ENCODE measurements around the gene KAZN.

The KAZN gene

GRCh38 chr1:15096293-15096692 is 497.8 kb downstream of the KAZN start:
- no peak overlapping the region for H3K27ac ChIP-seq (ENCODE audit: low read depth, low read length)
- H3K9me3 ChIP-seq (ENCODE audit: control insufficient read depth, insufficient read depth, low read length) = no peaks in the 10 kb centered on the region
- no peaks in the 10 kb centered on the region for H3K4me1 ChIP-seq (ENCODE audit: control insufficient read depth, low read length)
- H3K9me2 ChIP-seq (replicated peaks; ENCODE audit: control insufficient read depth, low read length) = no peaks in the 10 kb centered on the region
- H4K20me1 ChIP-seq (ENCODE audit: control insufficient read depth, insufficient read depth, low read depth, low read length) = peaks cover 3% of the 10 kb centered on the region; the same call in 1 of the 2 replicates
- H3K36me3 ChIP-seq (ENCODE audit: control insufficient read depth, low read length) = no peaks in the 10 kb centered on the region
- no peak overlapping the region for H3K4me2 ChIP-seq (ENCODE audit: low read length)
- no peak overlapping the region for H3K4me3 ChIP-seq (ENCODE audit: low read length)
- H3K79me2 ChIP-seq (ENCODE audit: control insufficient read depth, low read length) = no peaks in the 10 kb centered on the region
- H3K27me3 ChIP-seq (ENCODE audit: control insufficient read depth, low read length) = no peaks in the 10 kb centered on the region
- TF ChIP-seq EZH2phosphoT487 (IDR thresholded peaks at IDR 0.05; ENCODE audit: borderline replicate concordance, low read length) (no peak), CTCF (IDR thresholded peaks at IDR 0.05; ENCODE audit: low read depth, low read length, poor library complexity, severe bottlenecking) (no peak)
- H3F3A ChIP-seq (ENCODE audit: control insufficient read depth, insufficient read depth) = no peaks in the 10 kb centered on the region

- H3K27ac ChIP-seq (ENCODE audit: low read depth, low read length) = no peak overlapping the region
- no peaks in the 10 kb centered on the region for H3K27me3 ChIP-seq (ENCODE audit: control insufficient read depth, low read length)
- no peak overlapping the region for H3K4me3 ChIP-seq (ENCODE audit: low read length)
- H3K9me3 ChIP-seq (ENCODE audit: control insufficient read depth, insufficient read depth, low read length) = no peaks in the 10 kb centered on the region
- no peaks in the 10 kb centered on the region for H3F3A ChIP-seq (ENCODE audit: control insufficient read depth, insufficient read depth)
- peaks cover 3% of the 10 kb centered on the region; the same call in 1 of the 2 replicates for H4K20me1 ChIP-seq (ENCODE audit: control insufficient read depth, insufficient read depth, low read depth, low read length)
- no peak overlapping the region for H3K4me2 ChIP-seq (ENCODE audit: low read length)
- no peaks in the 10 kb centered on the region for H3K36me3 ChIP-seq (ENCODE audit: control insufficient read depth, low read length)
- TF ChIP-seq CTCF (IDR thresholded peaks at IDR 0.05; ENCODE audit: low read depth, low read length, poor library complexity, severe bottlenecking) (no peak), EZH2phosphoT487 (IDR thresholded peaks at IDR 0.05; ENCODE audit: borderline replicate concordance, low read length) (no peak)
- H3K79me2 ChIP-seq (ENCODE audit: control insufficient read depth, low read length) = no peaks in the 10 kb centered on the region
- H3K4me1 ChIP-seq (ENCODE audit: control insufficient read depth, low read length) = no peaks in the 10 kb centered on the region
- no peaks in the 10 kb centered on the region for H3K9me2 ChIP-seq (replicated peaks; ENCODE audit: control insufficient read depth, low read length)
These were observed 500.0 kb downstream of the KAZN start for GRCh38 chr1:15098176-15099125.

DNA sequence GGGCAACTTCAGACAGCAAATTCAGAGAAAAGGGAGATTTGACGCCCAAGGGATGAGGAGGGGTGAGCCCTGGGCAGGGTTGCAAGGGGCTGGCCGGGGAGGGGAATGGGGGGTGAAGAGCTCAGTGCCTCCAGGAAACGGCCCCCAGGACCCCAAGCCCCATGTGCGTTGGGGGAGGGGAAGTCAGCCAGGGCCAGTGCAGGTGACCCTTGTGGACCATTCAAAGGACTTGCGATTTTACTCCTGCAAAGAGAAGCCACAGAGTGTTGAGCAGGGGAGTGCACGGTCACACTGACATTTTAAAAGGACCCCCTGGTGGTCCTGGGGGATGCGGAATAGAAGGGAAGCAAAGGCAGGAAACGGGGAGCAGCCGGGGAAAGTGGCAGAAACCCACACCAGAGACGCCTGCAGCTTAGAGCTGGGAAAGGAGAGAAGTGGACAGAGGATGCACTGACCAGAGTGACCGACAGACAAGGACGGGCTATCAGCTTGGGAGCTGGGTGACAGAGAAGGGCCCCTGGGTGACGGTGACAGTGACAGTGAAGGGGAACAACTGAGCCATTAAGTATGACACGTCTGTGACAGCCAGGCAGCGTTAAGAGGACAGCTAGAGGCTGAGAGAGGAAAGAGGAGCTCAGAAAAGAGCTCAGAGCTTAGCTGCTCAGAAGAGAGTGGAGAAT is 501.1 kb downstream of the KAZN start:
- Histone ChIP-seq H3K36me3 (ENCODE audit: control insufficient read depth, low read length) (no peaks in the 10 kb centered on the region), H4K20me1 (ENCODE audit: control insufficient read depth, insufficient read depth, low read depth, low read length) (peaks cover 3% of the 10 kb centered on the region; the same call in 1 of the 2 replicates), H3K9me3 (ENCODE audit: control insufficient read depth, insufficient read depth, low read length) (no peaks in the 10 kb centered on the region), H3K4me3 (ENCODE audit: low read length) (no peak overlapping the region), H3K4me2 (ENCODE audit: low read length) (no peak overlapping the region), H3F3A (ENCODE audit: control insufficient read depth, insufficient read depth) (no peaks in the 10 kb centered on the region), H3K27me3 (ENCODE audit: control insufficient read depth, low read length) (no peaks in the 10 kb centered on the region), H3K4me1 (ENCODE audit: control insufficient read depth, low read length) (no peaks in the 10 kb centered on the region), H3K79me2 (ENCODE audit: control insufficient read depth, low read length) (no peaks in the 10 kb centered on the region), H3K27ac (ENCODE audit: low read depth, low read length) (no peak overlapping the region), H3K9me2 (replicated peaks; ENCODE audit: control insufficient read depth, low read length) (no peaks in the 10 kb centered on the region)
- TF ChIP-seq CTCF (IDR thresholded peaks at IDR 0.05; ENCODE audit: low read depth, low read length, poor library complexity, severe bottlenecking) (no peak), EZH2phosphoT487 (IDR thresholded peaks at IDR 0.05; ENCODE audit: borderline replicate concordance, low read length) (no peak)
